Thoracic aorta (tissue), 2 donors: ENCODE measurements around the gene RIT1. TPM values are rescaled to one million over a fixed set of nuclear protein-coding genes. Genes with fewer than 3 reads are reported as not detected.
A peak's percentile ranks its signal among the peaks of the same experiment; 100 is the strongest.

Experiments
- ATAC-seq: fragments of 150-250 bp; one replicate; pipeline ENCODE4 v1.8.0; 2017; ENCODE audit warnings: low read depth; ENCODE audit not compliant: insufficient number of reproducible peaks, low FRiP score
- DNase-seq: peaks from one replicate; pipeline ENCODE4 v3.0.0-alpha.2; 2020; ENCODE audit warnings: low spot score
- H3K27ac ChIP-seq, 2 donors: fragments of 200-600 bp; sonication (generic); 1 replicate in 1 of 2; 2 replicates in 1 of 2; pipeline ENCODE4 v1.5.1; 2016; ENCODE audit warnings: mild to moderate bottlenecking in 2 of 2, moderate library complexity in 2 of 2
- H3K27me3 ChIP-seq: fragments of 200-600 bp; sonication (generic); replicated peaks from 2 replicates; pipeline ENCODE4 v1.6.0; 2016; ENCODE audit warnings: mild to moderate bottlenecking; ENCODE audit not compliant: insufficient read depth
- H3K36me3 ChIP-seq: fragments of 200-600 bp; sonication (generic); one replicate; pipeline ENCODE4 v1.5.1; 2016
- H3K4me1 ChIP-seq, 2 donors: fragments of 200-600 bp; sonication (generic); 1 replicate in 1 of 2; 2 replicates in 1 of 2; pipeline versions ENCODE4 v1.5.1 to v1.6.0; 2016; ENCODE audit warnings: low read depth in 2 of 2, mild to moderate bottlenecking in 1 of 2; ENCODE audit not compliant: control insufficient read depth in 1 of 2
- H3K4me3 ChIP-seq: fragments of 200-600 bp; sonication (generic); 2 replicates; pipeline ENCODE4 v1.5.1; 2016; ENCODE audit warnings: mild to moderate bottlenecking
- H3K9me3 ChIP-seq: fragments of 200-600 bp; sonication (generic); 2 replicates; pipeline ENCODE4 v1.5.1; 2016
- CTCF ChIP-seq: fragments of 200-600 bp; sonication (generic); IDR thresholded peaks from one replicate; pipeline ENCODE4 v1.5.1; 2019; ENCODE audit warnings: antibody characterized with exemption
- total RNA-seq, 2 donors: library from RNA; depleted of rRNA; stranded (reverse); fragments of >200 nt; gene quantifications; one replicate each; pipeline versions ENCODE4 v1.1.0 to v1.2.3, GENCODE V29; 2016

Gene RIT1
- total RNA-seq, 2 donors from 2014 or later: 27.1 to 42.8 TPM

- H3K36me3 ChIP-seq: peaks cover 18% of the 10 kb centered on the region
- no peaks in the 10 kb centered on the region for H3K9me3 ChIP-seq
- H3K4me1 ChIP-seq: no peaks in the 10 kb centered on the region
- H3K27me3 ChIP-seq: no peaks in the 10 kb centered on the region
- no peak for TF ChIP-seq CTCF
- DNase-seq (no peak), ATAC-seq (no peak)
- no peak overlapping the region for H3K4me3 ChIP-seq
- no peak overlapping the region for H3K27ac ChIP-seq
Observed at GRCh38 chr1:155877945-155878344, 33.2 kb downstream of the RIT1 start.

- H3K4me3 ChIP-seq: no peak overlapping the region
- no peak for DNase-seq
- no peak for TF ChIP-seq CTCF
- ATAC-seq: no peak
- no peaks in the 10 kb centered on the region for H3K9me3 ChIP-seq
- peaks cover 4 to 12% of the 10 kb centered on the region in 2 donors for H3K4me1 ChIP-seq
- H3K27ac ChIP-seq: no peak overlapping the region
- peaks cover 14% of the 10 kb centered on the region for H3K36me3 ChIP-seq
- no peaks in the 10 kb centered on the region for H3K27me3 ChIP-seq
Observed at GRCh38 chr1:155873860-155874259, 37.3 kb downstream of the RIT1 start.

- no peak for ATAC-seq
Observed at GRCh38 chr1:155872527-155872926, 38.6 kb downstream of the RIT1 start.

DNA sequence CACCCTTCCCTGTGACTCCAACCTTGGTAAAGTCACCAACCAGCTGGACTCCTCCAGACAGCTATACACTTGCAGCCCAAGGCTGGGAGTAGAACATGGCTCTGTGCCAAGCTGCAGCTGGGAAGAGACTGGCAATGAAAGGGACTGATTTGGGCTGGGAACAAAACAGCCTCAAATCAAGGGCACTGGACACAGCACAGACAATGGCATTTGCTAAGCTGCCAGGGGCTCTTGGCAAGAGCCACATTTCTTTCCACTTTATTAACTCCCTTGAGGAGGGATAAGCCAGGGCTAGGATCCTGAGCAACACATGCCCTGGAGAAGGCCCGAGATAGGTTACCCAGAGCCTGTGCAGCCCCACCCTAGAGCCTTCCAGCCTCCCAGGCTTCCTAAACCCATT, 39.8 kb downstream of the RIT1 start:
- Histone ChIP-seq H3K27me3 (no peaks in the 10 kb centered on the region), H3K4me3 (no peak overlapping the region), H3K4me1 (peaks cover 4 to 12% of the 10 kb centered on the region in 2 donors), H3K9me3 (no peaks in the 10 kb centered on the region), H3K36me3 (peaks cover 14% of the 10 kb centered on the region), H3K27ac (peak overlapping the region; percentile 4)
- ATAC-seq (no peak), DNase-seq (no peak)
- TF ChIP-seq CTCF: no peak

More at GRCh38 chr1:155872527-155872926, 38.6 kb downstream of the RIT1 start:
- Histone ChIP-seq H3K27me3 (no peaks in the 10 kb centered on the region), H3K4me1 (peaks cover 4 to 12% of the 10 kb centered on the region in 2 donors), H3K27ac (no peak overlapping the region), H3K36me3 (peaks cover 14% of the 10 kb centered on the region), H3K4me3 (no peak overlapping the region), H3K9me3 (no peaks in the 10 kb centered on the region)
- no peak for TF ChIP-seq CTCF
- DNase-seq: no peak

- Histone ChIP-seq H3K27me3 (no peaks in the 10 kb centered on the region), H3K9me3 (no peaks in the 10 kb centered on the region), H3K36me3 (peaks cover 10% of the 10 kb centered on the region), H3K4me3 (no peak overlapping the region), H3K4me1 (peaks cover 4 to 12% of the 10 kb centered on the region in 2 donors), H3K27ac (no peak overlapping the region)
- no peak for DNase-seq
- ATAC-seq: no peak
- TF ChIP-seq CTCF: no peak
Observed at GRCh38 chr1:155867766-155868165, 43.4 kb downstream of the RIT1 start.
